DMS 273 treated with DMSO at 0.1 percent for 48 hours (cell line): ENCODE data around the gene DYNC1I1.

Experiments used
- DNase-seq: peaks from one replicate; lab custom pipeline; 2025; lab: John Stamatoyannopoulos, UW

DYNC1I1 gene

GRCh38 chr7:95772298-95772770 is at the start of gene DYNC1I1:
DYNC1I1 (plus strand) TSS chr7:95772554; CDS start chr7:95804730, 32,176 bp downstream.
- peak; percentile 60 for DNase-seq

GRCh38 chr7:95723583-95724180 is 48.7 kb upstream of the DYNC1I1 start:
- DNase-seq: peak; percentile 43

- peak; percentile 47 for DNase-seq
Measured at GRCh38 chr7:95725205-95725604, 47.1 kb upstream of the DYNC1I1 start.

- no peak for DNase-seq
Measured at GRCh38 chr7:95730493-95731280, 41.7 kb upstream of the DYNC1I1 start.

GRCh38 chr7:95736635-95737034 is 35.7 kb upstream of the DYNC1I1 start:
- no peak for DNase-seq

- no peak for DNase-seq
Measured at GRCh38 chr7:95737828-95738505, 34.4 kb upstream of the DYNC1I1 start.

- no peak for DNase-seq
Measured at GRCh38 chr7:95749044-95749443, 23.3 kb upstream of the DYNC1I1 start.

- DNase-seq: no peak
Measured at GRCh38 chr7:95749515-95749914, 22.8 kb upstream of the DYNC1I1 start.

GRCh38 chr7:95753440-95753839 is 18.9 kb upstream of the DYNC1I1 start:
- DNase-seq: no peak

GRCh38 chr7:95755277-95755934 is 16.9 kb upstream of the DYNC1I1 start:
- DNase-seq: no peak

GRCh38 chr7:95758187-95758586 is 14.2 kb upstream of the DYNC1I1 start:
- DNase-seq: no peak

- no peak for DNase-seq
Measured at GRCh38 chr7:95766086-95766485, 6.3 kb upstream of the DYNC1I1 start.

- no peak for DNase-seq
Measured at GRCh38 chr7:95766657-95767056, 5.7 kb upstream of the DYNC1I1 start.

GRCh38 chr7:95772771-95773581 is 622 bp downstream of the DYNC1I1 start:
- DNase-seq: no peak

GRCh38 chr7:95776561-95777185 is 4.3 kb downstream of the DYNC1I1 start:
- DNase-seq: no peak

GRCh38 chr7:95777269-95777668 is 4.9 kb downstream of the DYNC1I1 start:
- no peak for DNase-seq

- DNase-seq: no peak
Measured at GRCh38 chr7:95780665-95781064, 8.3 kb downstream of the DYNC1I1 start.

GRCh38 chr7:95781961-95782586 is 9.7 kb downstream of the DYNC1I1 start:
- DNase-seq: no peak

GRCh38 chr7:95784796-95785195 is 12.4 kb downstream of the DYNC1I1 start:
- DNase-seq: no peak

- DNase-seq: no peak
Measured at GRCh38 chr7:95788258-95788657, 15.9 kb downstream of the DYNC1I1 start.

GRCh38 chr7:95788884-95789283 is 16.5 kb downstream of the DYNC1I1 start:
- DNase-seq: no peak
